IMR-90 (cell line): Measurements from ENCODE around the gene KCNMA1. TPM values are rescaled to one million over a fixed set of nuclear protein-coding genes. Genes with fewer than 3 reads are reported as not detected.

Experiments used
- ATAC-seq: fragments of 200-7000 bp; cut with Tn5 transposase; 2 replicates; pipeline ENCODE4 v1.9.1; 2020; ENCODE audit warnings: low read depth, mild to moderate bottlenecking, moderate library complexity
- BruUV-seq: library from RNA; stranded (reverse); fragments of 400-500 nt; replicated peaks from 2 replicates; lab custom pipeline; 2021; lab: Mats Ljungman, UMichigan
- CTCF ChIA-PET: fragments of 300-600 bp; formaldehyde crosslinking; extraction: SDS; loops from one replicate; lab custom pipeline; 2021; ENCODE audit warnings: antibody characterized with exemption; lab: Yijun Ruan, JAX
- POLR2A ChIA-PET: fragments of 300-600 bp; sonication (Branson Sonifier 250); formaldehyde crosslinking; loops from one replicate; lab custom pipeline; 2022; ENCODE audit warnings: antibody characterized with exemption; ENCODE audit not compliant: unreplicated experiment; lab: Charles Lee
- DNase-seq: peaks from one replicate; pipeline ENCODE4 v3.0.0; 2013
- H2AFZ ChIP-seq: replicated peaks from 2 replicates; pipeline ENCODE3; 2013; ENCODE audit warnings: low read length, mild to moderate bottlenecking; ENCODE audit not compliant: poor library complexity
- H2AK5ac ChIP-seq: 2 replicates; pipeline ENCODE4 v1.6.1; 2013; ENCODE audit warnings: low read depth, low read length, inconsistent platforms
- H2AK9ac ChIP-seq: replicated peaks from 2 replicates; pipeline ENCODE3; 2013; ENCODE audit warnings: mild to moderate bottlenecking, low read depth, low read length, moderate library complexity; ENCODE audit not compliant: poor library complexity
- H2BK120ac ChIP-seq: 2 replicates; pipeline ENCODE4 v1.6.1; 2013; ENCODE audit warnings: low read depth, low read length, inconsistent platforms
- H2BK15ac ChIP-seq: 3 replicates; pipeline ENCODE4 v1.6.1; 2013; ENCODE audit warnings: low read depth, low read length, inconsistent platforms
- H2BK20ac ChIP-seq: 2 replicates; pipeline ENCODE4 v1.6.1; 2013; ENCODE audit warnings: low read depth, mild to moderate bottlenecking, inconsistent platforms, low read length, moderate library complexity
- H2BK5ac ChIP-seq: 2 replicates; pipeline ENCODE4 v1.6.1; 2013; ENCODE audit warnings: mild to moderate bottlenecking, low read depth, low read length, inconsistent platforms; ENCODE audit not compliant: poor library complexity, severe bottlenecking
- H3K14ac ChIP-seq: replicated peaks from 2 replicates; pipeline ENCODE4 v1.6.1; 2013; ENCODE audit warnings: low read depth, low read length, inconsistent platforms
- H3K18ac ChIP-seq: 2 replicates; pipeline ENCODE4 v1.6.1; 2013; ENCODE audit warnings: low read depth, low read length, control low read depth
- H3K23ac ChIP-seq: 2 replicates; pipeline ENCODE4 v1.6.1; 2013; ENCODE audit warnings: low read depth, low read length, inconsistent platforms
- H3K27ac ChIP-seq: 2 replicates; pipeline ENCODE4 v1.5.1; 2013; ENCODE audit warnings: mild to moderate bottlenecking, control low read depth, low read length; ENCODE audit not compliant: insufficient read depth
- H3K27me3 ChIP-seq: 2 replicates; pipeline ENCODE4 v1.6.1; 2013; ENCODE audit warnings: low read length; ENCODE audit not compliant: control insufficient read depth, insufficient read depth
- H3K36me3 ChIP-seq: 2 replicates; pipeline ENCODE4 v1.6.1; 2013; ENCODE audit warnings: low read length, mixed read lengths; ENCODE audit not compliant: control insufficient read depth, insufficient read depth
- H3K4ac ChIP-seq: 2 replicates; pipeline ENCODE4 v1.6.1; 2013; ENCODE audit warnings: low read depth, low read length, inconsistent platforms
- H3K4me1 ChIP-seq: 2 replicates; pipeline ENCODE4 v1.6.1; 2013; ENCODE audit warnings: low read length, mixed read lengths; ENCODE audit not compliant: control insufficient read depth, insufficient read depth
- H3K4me2 ChIP-seq: 2 replicates; pipeline ENCODE4 v1.6.1; 2013; ENCODE audit warnings: low read depth, mild to moderate bottlenecking, control low read depth, low read length, moderate library complexity
- H3K4me3 ChIP-seq: 2 replicates; pipeline ENCODE4 v1.5.1; 2013; ENCODE audit warnings: low read depth, mild to moderate bottlenecking, control low read depth, low read length, moderate library complexity; ENCODE audit not compliant: insufficient read depth
- H3K56ac ChIP-seq: 2 replicates; pipeline ENCODE4 v1.6.1; 2013; ENCODE audit warnings: low read length, inconsistent platforms; ENCODE audit not compliant: insufficient read depth; ENCODE audit errors: extremely low read depth
- H3K79me1 ChIP-seq, 2 experiments: 2 replicates each; pipeline ENCODE4 v1.6.1; 2013; ENCODE audit warnings: low read length in 2 of 2, inconsistent platforms in 1 of 2, low read depth in 1 of 2
- H3K9ac ChIP-seq: 2 replicates; pipeline ENCODE4 v1.6.1; 2013; ENCODE audit warnings: low read depth, low read length, control low read depth
- H3K9me1 ChIP-seq: 2 replicates; pipeline ENCODE4 v1.6.1; 2013; ENCODE audit warnings: low read length, inconsistent platforms; ENCODE audit not compliant: insufficient read depth
- H3K9me3 ChIP-seq: 2 replicates; pipeline ENCODE4 v1.6.1; 2013; ENCODE audit warnings: low read length; ENCODE audit not compliant: control insufficient read depth, insufficient read depth
- H4K20me1 ChIP-seq: 2 replicates; pipeline ENCODE4 v1.6.1; 2013; ENCODE audit warnings: low read length, inconsistent platforms; ENCODE audit not compliant: insufficient read depth
- H4K5ac ChIP-seq: 2 replicates; pipeline ENCODE4 v1.6.1; 2013; ENCODE audit warnings: mild to moderate bottlenecking, low read depth, low read length, control low read depth
- H4K8ac ChIP-seq, 2 experiments: 2 replicates each; pipeline ENCODE4 v1.6.1; 2013; ENCODE audit warnings: low read depth in 2 of 2, low read length in 2 of 2, control low read depth in 1 of 2, inconsistent platforms in 1 of 2
- H4K91ac ChIP-seq: 2 replicates; pipeline ENCODE4 v1.6.1; 2013; ENCODE audit warnings: low read depth, low read length, inconsistent platforms; ENCODE audit not compliant: insufficient read depth
- BHLHE40 ChIP-seq: fragments of 150-350 bp; IDR thresholded peaks from 2 replicates; pipeline ENCODE4 v1.6.1; 2016; ENCODE audit warnings: mild to moderate bottlenecking, low read depth, low read length
- CEBPB ChIP-seq: IDR thresholded peaks from 2 replicates; pipeline ENCODE4 v1.6.1; 2012; ENCODE audit warnings: low read depth, low read length, improper control_type of control experiment
- CHD1 ChIP-seq: IDR thresholded peaks from 2 replicates; pipeline ENCODE4 v1.6.1; 2012; ENCODE audit warnings: low read depth, low read length, improper control_type of control experiment
- FOS ChIP-seq: fragments of 150-350 bp; IDR thresholded peaks from 2 replicates; pipeline ENCODE4 v1.6.1; 2016; ENCODE audit warnings: low read depth, low read length
- MAFK ChIP-seq: IDR thresholded peaks from 2 replicates; pipeline ENCODE4 v1.6.1; 2012; ENCODE audit warnings: low read depth, low read length, improper control_type of control experiment
- MAZ ChIP-seq: IDR thresholded peaks from 2 replicates; pipeline ENCODE4 v1.6.1; 2012; ENCODE audit warnings: low read depth, mild to moderate bottlenecking, low read length, improper control_type of control experiment, moderate library complexity, borderline replicate concordance
- MXI1 ChIP-seq: IDR thresholded peaks from 2 replicates; pipeline ENCODE4 v1.6.1; 2012; ENCODE audit warnings: low read depth, mild to moderate bottlenecking, low read length, moderate library complexity, borderline replicate concordance
- POLR2A ChIP-seq: IDR thresholded peaks from 2 replicates; pipeline ENCODE4 v1.6.1; 2012; ENCODE audit warnings: mild to moderate bottlenecking, low read depth, low read length
- RAD21 ChIP-seq: IDR thresholded peaks from 2 replicates; pipeline ENCODE4 v1.6.1; 2012; ENCODE audit warnings: low read length, improper control_type of control experiment
- RCOR1 ChIP-seq: IDR thresholded peaks from 2 replicates; pipeline ENCODE4 v1.6.1; 2012; ENCODE audit warnings: mild to moderate bottlenecking, low read length, improper control_type of control experiment; ENCODE audit not compliant: insufficient replicate concordance
- RFX5 ChIP-seq: IDR thresholded peaks from 2 replicates; pipeline ENCODE4 v1.8.0; 2012; ENCODE audit warnings: low read depth, mild to moderate bottlenecking, low read length, moderate library complexity
- SMC3 ChIP-seq: fragments of 150-350 bp; IDR thresholded peaks from 2 replicates; pipeline ENCODE4 v1.6.1; 2016; ENCODE audit warnings: low read depth, mild to moderate bottlenecking, antibody characterized with exemption, low read length, moderate library complexity
- WGBS, 2 experiments: methylation state at CpG; one replicate each; pipeline versions ENCODE4 v1.1.5 to v1.1.7; 2013; ENCODE audit warnings: missing lambda C conversion rate in 2 of 2; ENCODE audit not compliant: insufficient read length in 1 of 2; ENCODE audit errors: extremely low coverage in 2 of 2; 5-methylcytosine and 5-hydroxymethylcytosine counted together
- dilution Hi-C: fragments of 300-500 bp; cut with HindIII; formaldehyde crosslinking; loops from one replicate; pipeline ENCODE4 v1.14.3; 2018; ENCODE audit warnings: low sequenced_read_pairs; ENCODE audit not compliant: unreplicated experiment
- in situ Hi-C: fragments of 300-500 bp; cut with MboI; formaldehyde crosslinking; loops from 3 replicates; pipeline ENCODE4 v1.14.3; 2019; ENCODE audit warnings: low sequenced_read_pairs, inconsistent platforms, mixed read lengths
- intact Hi-C: fragments of 100-400 bp; cut with micrococcal nuclease; formaldehyde crosslinking; loops from 2 replicates; pipeline ENCODE4 v1.10.0; 2022
- polyA plus RNA-seq, 3 experiments: library from polyadenylated mRNA; depleted of rRNA; stranded (reverse); fragments of >200 nt; gene quantifications; 2 replicates each; pipeline ENCODE4 v1.2.3, GENCODE V29; 2012; ENCODE audit warnings: low replicate concordance in 1 of 3
- total RNA-seq: library from RNA; depleted of rRNA; stranded (reverse); fragments of >200 nt; gene quantifications from 2 replicates; pipeline ENCODE4 v1.2.3, GENCODE V29; 2012
- TF ChIP-seq, protein P1 (sequence below): conservative IDR thresholded peaks from 2 replicates; pipeline ENCODE4 v1.5.1; 2012; ENCODE audit warnings: mild to moderate bottlenecking, low read depth, low read length, improper control_type of control experiment
- TF ChIP-seq, protein P2 (sequence below): fragments of 150-350 bp; IDR thresholded peaks from 2 replicates; pipeline ENCODE4 v1.6.1; 2017; ENCODE audit warnings: mild to moderate bottlenecking, antibody characterized with exemption, low read length, low read depth
- TF ChIP-seq, protein P3 (sequence below): fragments of 150-350 bp; IDR thresholded peaks from 2 replicates; pipeline ENCODE4 v1.6.1; 2016; ENCODE audit warnings: low read depth, mild to moderate bottlenecking, low read length, moderate library complexity, borderline replicate concordance

The KCNMA1 gene
- total and polyA plus RNA-seq, 2 of the 4 experiments (the other 2 are of a cell fraction), result 25.6 to 29.6 TPM

DNA sequence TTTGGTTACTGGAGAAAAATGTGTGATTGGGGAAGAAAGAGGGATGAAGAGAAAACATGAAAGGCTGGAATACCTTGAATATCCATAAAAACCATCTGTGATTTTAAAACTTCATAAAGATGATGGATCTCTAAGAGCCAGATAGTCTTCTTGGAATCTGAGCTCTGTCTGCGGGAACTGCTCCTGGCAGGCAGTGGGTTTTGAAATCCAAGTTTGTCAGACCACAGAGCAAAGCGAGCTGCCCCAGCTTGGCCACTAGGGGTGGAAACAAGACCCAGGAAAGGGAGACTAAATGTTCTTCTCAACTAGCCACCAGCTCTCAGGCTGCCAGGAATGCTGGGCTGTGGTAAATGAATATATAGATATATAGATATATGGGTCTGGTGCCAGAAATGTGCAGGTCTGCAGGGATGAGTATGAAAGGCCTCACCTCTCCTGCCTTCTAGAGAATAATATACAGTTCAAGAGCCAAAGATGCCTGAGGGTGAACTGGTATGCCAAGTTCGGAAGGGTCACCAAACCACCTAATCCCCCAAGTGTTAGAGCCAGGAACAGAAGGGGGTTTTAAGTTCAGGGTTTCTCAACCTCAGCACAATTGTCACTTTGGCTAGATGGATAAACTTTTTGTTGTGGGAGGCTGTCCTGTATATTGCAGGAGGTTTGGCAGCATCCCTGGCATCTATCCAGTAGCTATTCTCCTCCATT lies 208.8 kb downstream of the KCNMA1 start:
- intact Hi-C loops, result loop anchor here (2.0 to 10.0 kb wide), 3 partner anchors 83 to 254 kb away; no protein-coding TSS in a partner anchor
- no peak overlapping the region for H2AFZ ChIP-seq
- no peak overlapping the region for H2BK15ac ChIP-seq
- H3K9me3 ChIP-seq, result no peaks in the 10 kb centered on the region
- H3K4me1 ChIP-seq, result 0 out of 2 replicates have a peak, but pooled peaks cover 2% of the 10 kb centered on the region
- DNase-seq, result peak; percentile 82
- no peak overlapping the region for H3K4ac ChIP-seq
- peak; percentile 89 for ATAC-seq
- no TSS peak for BruUV-seq
- H2BK20ac ChIP-seq, result no peak overlapping the region
- H2BK5ac ChIP-seq, result no peak overlapping the region
- no peak overlapping the region for H3K18ac ChIP-seq
- H4K8ac ChIP-seq, result no peak overlapping the region
- ChIA-PET POLR2A (no interaction called here), CTCF (interaction anchor here (0.7 to 1.6 kb wide), 7 partner anchors 18 to 210 kb away, joined by 3 to 6 read pairs (median 4); no protein-coding TSS in a partner anchor)
- H3K23ac ChIP-seq, result no peak overlapping the region
- dilution Hi-C loops, result no loop called here
- no peak overlapping the region for H3K9ac ChIP-seq
- H3K14ac ChIP-seq, result no peak overlapping the region
- H3K4me3 ChIP-seq, result no peak overlapping the region
- H4K91ac ChIP-seq, result no peak overlapping the region
- peaks cover 7% of the 10 kb centered on the region for H3K9me1 ChIP-seq
- no peak overlapping the region for H2BK120ac ChIP-seq
- WGBS, 2 experiments, result no CpG with 5 or more reads among the region's 3 CpGs
- H4K20me1 ChIP-seq, result no peaks in the 10 kb centered on the region
- in situ Hi-C loops, result no loop called here
- no peak overlapping the region for H3K27ac ChIP-seq
- no peaks in the 10 kb centered on the region for H3K27me3 ChIP-seq
- no peaks in the 10 kb centered on the region for H3K36me3 ChIP-seq
- no peak overlapping the region for H2AK9ac ChIP-seq
- H3K56ac ChIP-seq, result no peak overlapping the region
- H2AK5ac ChIP-seq, result no peak overlapping the region
- 0 out of 4 replicates have a peak, but pooled peaks cover 0 to 2% of the 10 kb centered on the region in 2 experiments for H3K79me1 ChIP-seq
- H3K4me2 ChIP-seq, result no peak overlapping the region
- H4K5ac ChIP-seq, result no peak overlapping the region
- TF ChIP-seq CHD1 (no peak), RCOR1 (no peak), SMC3 (peak; percentile 69), MXI1 (no peak), FOS (no peak), MAFK (no peak), POLR2A (no peak), CEBPB (peak; percentile 39; the same call in 1 of the 2 replicates), MAZ (no peak), RAD21 (peak; percentile 72), RFX5 (no peak), BHLHE40 (no peak)
- TF ChIP-seq, protein P1, sequence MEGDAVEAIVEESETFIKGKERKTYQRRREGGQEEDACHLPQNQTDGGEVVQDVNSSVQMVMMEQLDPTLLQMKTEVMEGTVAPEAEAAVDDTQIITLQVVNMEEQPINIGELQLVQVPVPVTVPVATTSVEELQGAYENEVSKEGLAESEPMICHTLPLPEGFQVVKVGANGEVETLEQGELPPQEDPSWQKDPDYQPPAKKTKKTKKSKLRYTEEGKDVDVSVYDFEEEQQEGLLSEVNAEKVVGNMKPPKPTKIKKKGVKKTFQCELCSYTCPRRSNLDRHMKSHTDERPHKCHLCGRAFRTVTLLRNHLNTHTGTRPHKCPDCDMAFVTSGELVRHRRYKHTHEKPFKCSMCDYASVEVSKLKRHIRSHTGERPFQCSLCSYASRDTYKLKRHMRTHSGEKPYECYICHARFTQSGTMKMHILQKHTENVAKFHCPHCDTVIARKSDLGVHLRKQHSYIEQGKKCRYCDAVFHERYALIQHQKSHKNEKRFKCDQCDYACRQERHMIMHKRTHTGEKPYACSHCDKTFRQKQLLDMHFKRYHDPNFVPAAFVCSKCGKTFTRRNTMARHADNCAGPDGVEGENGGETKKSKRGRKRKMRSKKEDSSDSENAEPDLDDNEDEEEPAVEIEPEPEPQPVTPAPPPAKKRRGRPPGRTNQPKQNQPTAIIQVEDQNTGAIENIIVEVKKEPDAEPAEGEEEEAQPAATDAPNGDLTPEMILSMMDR, result peak; percentile 83
- TF ChIP-seq, protein P2, sequence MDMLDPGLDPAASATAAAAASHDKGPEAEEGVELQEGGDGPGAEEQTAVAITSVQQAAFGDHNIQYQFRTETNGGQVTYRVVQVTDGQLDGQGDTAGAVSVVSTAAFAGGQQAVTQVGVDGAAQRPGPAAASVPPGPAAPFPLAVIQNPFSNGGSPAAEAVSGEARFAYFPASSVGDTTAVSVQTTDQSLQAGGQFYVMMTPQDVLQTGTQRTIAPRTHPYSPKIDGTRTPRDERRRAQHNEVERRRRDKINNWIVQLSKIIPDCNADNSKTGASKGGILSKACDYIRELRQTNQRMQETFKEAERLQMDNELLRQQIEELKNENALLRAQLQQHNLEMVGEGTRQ, result no peak
- TF ChIP-seq, protein P3, sequence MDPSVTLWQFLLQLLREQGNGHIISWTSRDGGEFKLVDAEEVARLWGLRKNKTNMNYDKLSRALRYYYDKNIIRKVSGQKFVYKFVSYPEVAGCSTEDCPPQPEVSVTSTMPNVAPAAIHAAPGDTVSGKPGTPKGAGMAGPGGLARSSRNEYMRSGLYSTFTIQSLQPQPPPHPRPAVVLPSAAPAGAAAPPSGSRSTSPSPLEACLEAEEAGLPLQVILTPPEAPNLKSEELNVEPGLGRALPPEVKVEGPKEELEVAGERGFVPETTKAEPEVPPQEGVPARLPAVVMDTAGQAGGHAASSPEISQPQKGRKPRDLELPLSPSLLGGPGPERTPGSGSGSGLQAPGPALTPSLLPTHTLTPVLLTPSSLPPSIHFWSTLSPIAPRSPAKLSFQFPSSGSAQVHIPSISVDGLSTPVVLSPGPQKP, result no peak
